ENCODE measurements around the gene PPFIBP1. TPM values are rescaled to one million over a fixed set of nuclear protein-coding genes. Genes with fewer than 3 reads are reported as not detected.

PPFIBP1 gene
- total RNA-seq, 2 donors from 2014 or later: 40.1 to 44.7 TPM

DNA sequence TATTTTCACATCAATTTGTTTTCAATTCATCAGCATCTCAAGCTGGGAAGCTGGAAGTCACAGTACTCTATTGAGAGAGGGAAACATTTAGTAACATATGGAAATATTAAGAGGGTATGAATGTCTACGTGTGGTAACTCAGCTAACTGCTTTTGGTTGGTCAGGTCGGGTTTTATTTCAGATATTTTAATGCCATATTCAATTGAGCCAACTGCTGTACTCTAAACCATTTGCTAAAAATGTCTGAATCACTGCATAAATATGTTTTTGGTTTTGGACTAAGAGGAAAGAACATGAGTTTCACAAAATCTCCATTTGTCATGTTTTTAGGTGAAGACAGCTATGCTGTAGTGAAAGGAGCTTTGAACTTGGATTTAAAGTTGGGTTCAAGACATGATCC lies 18.9 kb upstream of the PPFIBP1 start:
- H3K27me3 ChIP-seq: no peaks in the 10 kb centered on the region
- H3K27ac ChIP-seq: no peak overlapping the region
- TF ChIP-seq, protein P1, sequence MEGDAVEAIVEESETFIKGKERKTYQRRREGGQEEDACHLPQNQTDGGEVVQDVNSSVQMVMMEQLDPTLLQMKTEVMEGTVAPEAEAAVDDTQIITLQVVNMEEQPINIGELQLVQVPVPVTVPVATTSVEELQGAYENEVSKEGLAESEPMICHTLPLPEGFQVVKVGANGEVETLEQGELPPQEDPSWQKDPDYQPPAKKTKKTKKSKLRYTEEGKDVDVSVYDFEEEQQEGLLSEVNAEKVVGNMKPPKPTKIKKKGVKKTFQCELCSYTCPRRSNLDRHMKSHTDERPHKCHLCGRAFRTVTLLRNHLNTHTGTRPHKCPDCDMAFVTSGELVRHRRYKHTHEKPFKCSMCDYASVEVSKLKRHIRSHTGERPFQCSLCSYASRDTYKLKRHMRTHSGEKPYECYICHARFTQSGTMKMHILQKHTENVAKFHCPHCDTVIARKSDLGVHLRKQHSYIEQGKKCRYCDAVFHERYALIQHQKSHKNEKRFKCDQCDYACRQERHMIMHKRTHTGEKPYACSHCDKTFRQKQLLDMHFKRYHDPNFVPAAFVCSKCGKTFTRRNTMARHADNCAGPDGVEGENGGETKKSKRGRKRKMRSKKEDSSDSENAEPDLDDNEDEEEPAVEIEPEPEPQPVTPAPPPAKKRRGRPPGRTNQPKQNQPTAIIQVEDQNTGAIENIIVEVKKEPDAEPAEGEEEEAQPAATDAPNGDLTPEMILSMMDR (IDR thresholded peaks at IDR 0.05): no peak
- no peaks in the 10 kb centered on the region for H3K36me3 ChIP-seq
- H3K9ac ChIP-seq (ENCODE audit: low read depth in 2 of 2, low read length in 2 of 2): no peak overlapping the region
- H3K9me3 ChIP-seq: no peaks in the 10 kb centered on the region
- DNase-seq: no peak
- intact Hi-C loops (cut with DNase I): no loop called here
- H3K4me3 ChIP-seq: no peak overlapping the region
- H3K4me1 ChIP-seq: no peaks in the 10 kb centered on the region

DNA sequence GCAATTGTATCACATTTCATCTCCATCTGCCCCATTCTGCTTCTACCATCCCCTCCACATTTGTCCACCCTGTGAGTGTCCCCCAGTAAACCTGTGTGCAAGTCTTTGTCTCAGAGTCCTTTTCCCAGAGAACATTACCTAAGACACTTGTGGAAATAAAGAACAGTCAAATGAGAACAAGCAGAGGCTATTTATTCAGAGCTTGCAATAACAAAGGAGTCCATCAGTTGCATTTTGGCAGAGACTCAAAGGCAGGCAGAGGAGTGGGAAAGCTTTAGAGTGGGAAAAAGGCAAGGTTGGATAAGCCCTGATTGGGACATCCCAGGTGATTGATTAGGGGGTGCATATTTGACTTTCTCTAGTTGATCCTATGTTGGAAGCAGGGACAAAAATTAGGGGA lies 18.2 kb upstream of the PPFIBP1 start:
- Histone ChIP-seq H3K4me3 (no peak overlapping the region), H3K27me3 (no peaks in the 10 kb centered on the region), H3K27ac (no peak overlapping the region), H3K9me3 (no peaks in the 10 kb centered on the region), H3K36me3 (no peaks in the 10 kb centered on the region), H3K4me1 (no peaks in the 10 kb centered on the region), H3K9ac (ENCODE audit: low read depth in 2 of 2, low read length in 2 of 2) (no peak overlapping the region)
- TF ChIP-seq, protein P1 (IDR thresholded peaks at IDR 0.05): no peak
- intact Hi-C loops (cut with DNase I): no loop called here
- no peak for DNase-seq

DNA sequence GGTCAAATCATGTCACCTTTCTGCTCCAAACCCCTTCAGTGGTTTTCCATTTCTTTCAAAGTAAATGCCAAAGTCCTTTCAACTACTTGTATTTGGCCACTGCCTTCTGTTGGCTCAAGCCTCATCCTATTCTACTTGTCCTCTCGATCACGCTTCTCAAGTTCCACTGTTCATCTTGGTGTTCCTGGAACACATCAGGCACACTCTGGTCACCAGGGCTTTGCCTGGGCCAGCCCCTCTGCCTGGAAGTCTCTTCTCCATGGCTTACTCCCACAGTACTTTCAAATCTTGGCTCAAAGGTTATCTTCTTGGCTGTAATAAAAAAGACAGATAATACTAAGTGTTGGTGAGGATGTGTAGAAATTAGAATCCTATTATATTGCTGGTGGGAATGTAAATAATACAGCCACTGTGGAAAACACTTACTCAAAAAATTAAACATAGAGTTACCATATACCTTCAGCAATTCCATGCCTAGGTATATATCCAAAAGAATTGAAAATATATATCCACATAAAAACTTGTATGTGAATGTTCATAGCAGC lies 17.3 kb upstream of the PPFIBP1 start:
- Histone ChIP-seq H3K9me3 (no peaks in the 10 kb centered on the region), H3K27me3 (no peaks in the 10 kb centered on the region), H3K4me1 (no peaks in the 10 kb centered on the region), H3K36me3 (no peaks in the 10 kb centered on the region), H3K27ac (no peak overlapping the region), H3K9ac (ENCODE audit: low read depth in 2 of 2, low read length in 2 of 2) (no peak overlapping the region), H3K4me3 (no peak overlapping the region)
- intact Hi-C loops (cut with DNase I): no loop called here
- no peak for DNase-seq
- TF ChIP-seq, protein P1 (IDR thresholded peaks at IDR 0.05): no peak

DNA sequence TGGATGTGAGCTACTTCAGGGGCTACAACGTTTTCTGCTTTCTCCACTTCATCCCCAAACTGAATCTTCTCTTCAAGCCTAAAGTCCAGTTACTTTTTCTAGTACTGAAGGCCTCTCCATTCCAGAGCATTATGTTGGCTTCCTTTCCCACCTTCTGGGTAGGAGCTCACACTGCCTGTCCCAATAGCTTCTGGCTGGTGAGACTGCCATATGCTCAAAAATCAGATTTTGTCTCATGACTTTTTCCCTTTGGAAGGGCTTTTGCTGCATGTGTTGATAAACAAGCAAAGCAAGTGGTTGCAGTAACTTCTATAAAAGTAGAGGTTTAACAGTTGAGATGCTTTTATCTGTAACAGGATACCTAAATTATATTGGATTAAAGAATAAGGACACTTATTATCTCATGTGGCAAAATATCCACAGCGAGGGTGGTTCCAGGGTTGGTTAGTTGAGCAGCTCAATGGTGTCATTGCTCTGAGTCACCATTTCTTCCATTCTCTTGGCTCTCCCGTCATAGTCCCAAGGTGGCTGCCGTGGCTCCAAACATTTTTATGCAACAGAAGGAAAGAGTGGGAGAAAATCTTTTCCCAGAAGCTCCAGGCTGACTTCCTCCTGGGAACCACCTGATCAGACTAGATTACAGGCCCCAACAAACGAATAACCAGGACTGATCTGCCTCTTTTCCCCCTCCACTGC lies 15.1 kb upstream of the PPFIBP1 start:
- TF ChIP-seq, protein P1 (IDR thresholded peaks at IDR 0.05): no peak
- H3K4me1 ChIP-seq: no peaks in the 10 kb centered on the region
- no peak for DNase-seq
- no peak overlapping the region for H3K4me3 ChIP-seq
- H3K27me3 ChIP-seq: no peaks in the 10 kb centered on the region
- H3K27ac ChIP-seq: no peak overlapping the region
- H3K36me3 ChIP-seq: no peaks in the 10 kb centered on the region
- H3K9me3 ChIP-seq: no peaks in the 10 kb centered on the region
- intact Hi-C loops (cut with DNase I): no loop called here
- H3K9ac ChIP-seq (ENCODE audit: low read depth in 2 of 2, low read length in 2 of 2): no peak overlapping the region

DNA sequence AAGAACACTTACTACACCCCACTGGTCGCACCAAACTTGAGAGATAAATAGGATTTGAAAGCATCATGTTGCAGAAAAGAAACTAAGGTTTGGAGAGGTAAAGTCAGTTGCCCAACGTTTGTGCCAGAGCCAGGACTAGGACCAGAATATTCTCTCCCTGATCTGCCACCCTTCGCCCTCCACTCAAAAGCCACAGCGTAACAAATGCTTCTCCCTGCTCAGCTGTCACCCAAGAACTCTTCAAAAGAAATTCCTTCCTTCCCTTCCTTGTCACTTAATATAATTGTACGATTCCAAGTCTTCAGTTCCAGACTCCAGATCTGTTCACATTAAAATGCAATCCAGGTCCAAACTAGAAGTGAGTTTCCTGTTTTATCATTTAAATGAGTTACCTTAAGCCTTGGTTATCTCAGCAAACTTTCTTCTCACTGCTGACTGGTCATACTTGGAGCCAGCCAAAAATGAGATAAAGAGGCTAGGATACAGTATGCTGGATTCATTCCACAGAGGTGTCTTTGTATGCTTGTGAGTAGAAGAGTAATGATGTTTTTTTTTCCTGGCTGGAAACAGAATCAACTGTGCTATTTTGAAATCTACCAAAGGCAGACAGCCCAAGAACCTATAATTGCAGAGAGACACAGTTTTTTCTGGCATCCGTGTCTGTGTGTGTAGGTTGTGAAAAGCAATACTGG lies 12.8 kb upstream of the PPFIBP1 start:
- intact Hi-C loops (cut with DNase I): no loop called here
- Histone ChIP-seq H3K9me3 (no peaks in the 10 kb centered on the region), H3K36me3 (no peaks in the 10 kb centered on the region), H3K27ac (no peak overlapping the region), H3K27me3 (no peaks in the 10 kb centered on the region), H3K4me3 (no peak overlapping the region), H3K9ac (ENCODE audit: low read depth in 2 of 2, low read length in 2 of 2) (no peak overlapping the region), H3K4me1 (no peaks in the 10 kb centered on the region)
- TF ChIP-seq, protein P1 (IDR thresholded peaks at IDR 0.05): no peak
- no peak for DNase-seq

All from colonic mucosa (tissue), 4 donors.